H1 (cell line): ENCODE data around the gene COL5A1. TPM values are rescaled to one million over a fixed set of nuclear protein-coding genes. Genes with fewer than 3 reads are reported as not detected.

Source experiments
- CTCF ChIA-PET: fragments of 300-600 bp; sonication (Branson Sonifier 250); formaldehyde crosslinking; loops from one replicate; lab custom pipeline; 2021; ENCODE audit not compliant: partially characterized antibody; lab: Charles Lee
- POLR2A ChIA-PET: fragments of 300-600 bp; sonication (Branson Sonifier 250); formaldehyde crosslinking; loops from one replicate; lab custom pipeline; 2021; ENCODE audit warnings: inconsistent platforms; ENCODE audit not compliant: partially characterized antibody; lab: Charles Lee
- DNase-seq, 2 experiments: peaks; one replicate each; pipeline versions ENCODE4 v3.0.0 to v3.0.0-alpha.2; 2010 to 2022; ENCODE audit warnings: low spot score in 2 of 2, low read depth in 1 of 2, mixed read lengths in 1 of 2
- FAIRE-seq: peaks from 2 replicates; lab custom pipeline; 2011; peaks lifted over from hg19 to GRCh38; lab: Jason Lieb, UNC
- H2AFZ ChIP-seq: 2 replicates; pipeline ENCODE4 v1.8.1; 2012; ENCODE audit warnings: low read length, inconsistent platforms
- H2AK5ac ChIP-seq: 2 replicates; pipeline ENCODE4 v1.6.1; 2013; ENCODE audit warnings: low read depth, low read length
- H2BK120ac ChIP-seq: replicated peaks from 2 replicates; pipeline ENCODE3; 2013; ENCODE audit warnings: low read depth, low read length, inconsistent platforms
- H2BK12ac ChIP-seq: 2 replicates; pipeline ENCODE4 v1.6.1; 2013; ENCODE audit warnings: low read depth, low read length
- H2BK15ac ChIP-seq: 2 replicates; pipeline ENCODE4 v1.6.1; 2013; ENCODE audit warnings: low read length
- H2BK20ac ChIP-seq: 2 replicates; pipeline ENCODE4 v1.6.1; 2013; ENCODE audit warnings: low read length
- H2BK5ac ChIP-seq: 2 replicates; pipeline ENCODE4 v1.6.1; 2013; ENCODE audit warnings: low read depth, low read length
- H3K14ac ChIP-seq: 2 replicates; pipeline ENCODE4 v1.6.1; 2013; ENCODE audit warnings: inconsistent platforms; ENCODE audit not compliant: insufficient read length
- H3K18ac ChIP-seq: 2 replicates; pipeline ENCODE4 v1.6.1; 2013; ENCODE audit warnings: low read length; ENCODE audit errors: extremely low read depth
- H3K23ac ChIP-seq: 2 replicates; pipeline ENCODE4 v1.6.1; 2013; ENCODE audit warnings: inconsistent platforms; ENCODE audit not compliant: insufficient read length
- H3K23me2 ChIP-seq: 2 replicates; pipeline ENCODE4 v1.6.1; 2013; ENCODE audit warnings: low read depth, low read length
- H3K27ac ChIP-seq: 2 replicates; pipeline ENCODE4 v1.6.1; 2011; ENCODE audit warnings: low read depth, low read length, inconsistent platforms
- H3K27me3 ChIP-seq, 4 experiments: replicated peaks in 1 of 4; 1 replicate in 1 of 4; 2 replicates in 3 of 4; pipeline versions ENCODE4 v1.6.1 to v1.8.1; 2011 to 2013; ENCODE audit warnings: low read length in 3 of 4, mild to moderate bottlenecking in 3 of 4, inconsistent platforms in 2 of 4, mixed read lengths in 2 of 4, moderate library complexity in 1 of 4; ENCODE audit not compliant: control insufficient read depth in 3 of 4, insufficient read depth in 3 of 4; ENCODE audit errors: extremely low read depth in 1 of 4
- H3K36me3 ChIP-seq, 4 experiments: 2 replicates each; pipeline versions ENCODE4 v1.6.1 to v1.8.1; 2011 to 2013; ENCODE audit warnings: mild to moderate bottlenecking in 4 of 4, low read length in 3 of 4, moderate library complexity in 2 of 4, control low read depth in 1 of 4, inconsistent platforms in 1 of 4; ENCODE audit not compliant: insufficient read depth in 4 of 4, control insufficient read depth in 2 of 4
- H3K4ac ChIP-seq: replicated peaks from 2 replicates; pipeline ENCODE3; 2013; ENCODE audit warnings: low read length, low read depth, mixed read lengths, inconsistent platforms; ENCODE audit not compliant: insufficient read length
- H3K4me1 ChIP-seq, 4 experiments: replicated peaks in 1 of 4; 1 replicate in 1 of 4; 2 replicates in 3 of 4; pipeline versions ENCODE4 v1.6.1 to v1.8.1; 2011 to 2013; ENCODE audit warnings: low read length in 3 of 4, inconsistent platforms in 2 of 4, mixed read lengths in 1 of 4; ENCODE audit not compliant: insufficient read depth in 4 of 4, control insufficient read depth in 3 of 4
- H3K4me2 ChIP-seq, 2 experiments: 2 replicates each; pipeline versions ENCODE4 v1.6.1 to v1.8.1; 2011 to 2013; ENCODE audit warnings: low read depth in 2 of 2, low read length in 2 of 2, control low read depth in 1 of 2, inconsistent platforms in 1 of 2, mild to moderate bottlenecking in 1 of 2; ENCODE audit not compliant: insufficient read depth in 1 of 2
- H3K4me3 ChIP-seq, 4 experiments: fragments of 200-600, 300-600 bp in 1 of 4; sonication (generic), shearing (Covaris generic), sonication (Bioruptor Twin) in 1 of 4; 2 replicates each; pipeline versions ENCODE4 v1.5.1 to v1.8.1; 2011 to 2016; ENCODE audit warnings: low read length in 4 of 4, low read depth in 3 of 4, control low read depth in 2 of 4, inconsistent platforms in 2 of 4, mild to moderate bottlenecking in 2 of 4, mixed read lengths in 1 of 4, moderate library complexity in 1 of 4; ENCODE audit not compliant: insufficient read depth in 2 of 4; ENCODE audit errors: extremely low read depth in 1 of 4
- H3K56ac ChIP-seq: replicated peaks from 2 replicates; pipeline ENCODE3; 2013; ENCODE audit warnings: low read depth, mild to moderate bottlenecking, mixed read lengths, low read length, inconsistent platforms; ENCODE audit not compliant: insufficient read length
- H3K79me1 ChIP-seq: 2 replicates; pipeline ENCODE4 v1.6.1; 2013; ENCODE audit warnings: low read depth, low read length, control low read depth
- H3K79me2 ChIP-seq, 2 experiments: 2 replicates each; pipeline versions ENCODE4 v1.6.1 to v1.8.1; 2012 to 2013; ENCODE audit warnings: low read length in 2 of 2, mild to moderate bottlenecking in 2 of 2, inconsistent platforms in 1 of 2; ENCODE audit not compliant: insufficient read depth in 2 of 2, control insufficient read depth in 1 of 2
- H3K9ac ChIP-seq, 4 experiments: replicated peaks in 1 of 4; 1 replicate in 1 of 4; 2 replicates in 3 of 4; pipeline versions ENCODE4 v1.6.1 to v1.8.1; 2011 to 2013; ENCODE audit warnings: low read depth in 3 of 4, low read length in 3 of 4, control low read depth in 2 of 4, mild to moderate bottlenecking in 2 of 4, moderate library complexity in 2 of 4, inconsistent platforms in 1 of 4; ENCODE audit errors: extremely low read depth in 1 of 4
- H3K9me3 ChIP-seq, 2 experiments: 2 replicates each; pipeline versions ENCODE4 v1.6.1 to v1.8.1; 2012 to 2013; ENCODE audit warnings: mild to moderate bottlenecking in 2 of 2, moderate library complexity in 2 of 2, control low read depth in 1 of 2, inconsistent platforms in 1 of 2, low read depth in 1 of 2, low read length in 1 of 2, mixed read lengths in 1 of 2; ENCODE audit not compliant: insufficient read depth in 2 of 2
- H4K20me1 ChIP-seq, 2 experiments: replicated peaks in 1 of 2; 2 replicates each; pipeline versions ENCODE3 to v1.8.1; 2011 to 2013; ENCODE audit warnings: inconsistent platforms in 2 of 2, low read length in 2 of 2, mild to moderate bottlenecking in 1 of 2; ENCODE audit not compliant: insufficient read depth in 2 of 2, control insufficient read depth in 1 of 2
- H4K5ac ChIP-seq: 2 replicates; pipeline ENCODE4 v1.6.1; 2013; ENCODE audit warnings: low read length, low read depth, mixed read lengths, inconsistent platforms; ENCODE audit not compliant: insufficient read length
- H4K8ac ChIP-seq: 2 replicates; pipeline ENCODE4 v1.8.0; 2013; ENCODE audit warnings: mild to moderate bottlenecking, moderate library complexity, low read length, inconsistent platforms; ENCODE audit not compliant: insufficient read depth; ENCODE audit errors: extremely low read depth
- H4K91ac ChIP-seq: replicated peaks from 2 replicates; pipeline ENCODE3; 2013; ENCODE audit warnings: low read length, mixed read lengths, inconsistent platforms; ENCODE audit not compliant: insufficient read length
- E2F6 ChIP-seq: IDR thresholded peaks from 2 replicates; pipeline ENCODE4 v1.6.1; 2012; ENCODE audit warnings: inconsistent platforms
- JUND ChIP-seq: IDR thresholded peaks from 2 replicates; pipeline ENCODE4 v1.6.1; 2011; ENCODE audit warnings: mild to moderate bottlenecking, improper control_type of control experiment, low read length
- KDM4A ChIP-seq: IDR thresholded peaks from one replicate; pipeline ENCODE4 v1.7.1; 2012; ENCODE audit warnings: low read depth, mild to moderate bottlenecking, moderate library complexity, low read length, inconsistent platforms; ENCODE audit not compliant: severe bottlenecking
- POLR2AphosphoS5 ChIP-seq: IDR thresholded peaks from 2 replicates; pipeline ENCODE4 v1.6.1; 2011; ENCODE audit warnings: low read depth, low read length
- TAF1 ChIP-seq: IDR thresholded peaks from 2 replicates; pipeline ENCODE4 v1.6.1; 2011; ENCODE audit warnings: mild to moderate bottlenecking, low read depth, low read length
- TEAD4 ChIP-seq: IDR thresholded peaks from 2 replicates; pipeline ENCODE4 v1.6.1; 2012; ENCODE audit warnings: low read depth, low read length, inconsistent platforms, mixed read lengths
- YY1 ChIP-seq: IDR thresholded peaks from 2 replicates; pipeline ENCODE4 v1.6.1; 2011; ENCODE audit warnings: low read depth, mild to moderate bottlenecking, low read length
- WGBS, 2 experiments: shearing (Covaris generic) in 1 of 2; methylation state at CpG; one replicate each; pipeline versions ENCODE4 v1.1.6 to v1.1.7; 2013 to 2015; ENCODE audit warnings: low lambda C conversion rate in 2 of 2, mixed read lengths in 2 of 2, inconsistent platforms in 1 of 2, low coverage in 1 of 2, missing lambda C conversion rate in 1 of 2; ENCODE audit not compliant: insufficient replicate concordance in 2 of 2, insufficient coverage in 1 of 2, insufficient read length in 1 of 2; ENCODE audit errors: extremely low coverage in 1 of 2, missing lambda C conversion rate in 1 of 2; 5-methylcytosine and 5-hydroxymethylcytosine counted together
- polyA plus RNA-seq, 7 experiments: library from polyadenylated mRNA; depleted of rRNA in 3 of 7; stranded (reverse) in 5 of 7; unstranded in 2 of 7; fragments of >200 nt in 5 of 7; fragments of 200-250 nt in 2 of 7; gene quantifications; 1 replicate in 5 of 7; 2 replicates in 1 of 7; 4 replicates in 1 of 7; pipeline versions ENCODE4 v1.2.1 to v1.2.3, GENCODE V29; 2011 to 2013; ENCODE audit warnings: missing spikeins in 2 of 7, mixed read lengths in 2 of 7
- total RNA-seq: library from RNA; stranded (reverse); fragmentation: NEBNext Ultra II Directional; extraction: Animal tissue kit (Norgen Biotek cat#: 25700); gene quantifications from 2 replicates; pipeline ENCODE4 v1.2.1, GENCODE V29; 2021
- TF ChIP-seq, protein P1 (sequence below), 3 experiments: IDR thresholded peaks; 1 replicate in 2 of 3; 2 replicates in 1 of 3; pipeline versions ENCODE4 v1.5.1 to v1.6.1; 2011; ENCODE audit warnings: low read length in 3 of 3, mild to moderate bottlenecking in 3 of 3, inconsistent platforms in 2 of 3, low read depth in 1 of 3, moderate library complexity in 1 of 3; ENCODE audit not compliant: insufficient read depth in 1 of 3; ENCODE audit errors: control extremely low read depth in 1 of 3

COL5A1 gene
- total and polyA plus RNA-seq, 2 of the 8 experiments (the other 6 are each of a cell fraction or from before 2014, with no cell fraction given) = 3.8 to 12.0 TPM

DNA sequence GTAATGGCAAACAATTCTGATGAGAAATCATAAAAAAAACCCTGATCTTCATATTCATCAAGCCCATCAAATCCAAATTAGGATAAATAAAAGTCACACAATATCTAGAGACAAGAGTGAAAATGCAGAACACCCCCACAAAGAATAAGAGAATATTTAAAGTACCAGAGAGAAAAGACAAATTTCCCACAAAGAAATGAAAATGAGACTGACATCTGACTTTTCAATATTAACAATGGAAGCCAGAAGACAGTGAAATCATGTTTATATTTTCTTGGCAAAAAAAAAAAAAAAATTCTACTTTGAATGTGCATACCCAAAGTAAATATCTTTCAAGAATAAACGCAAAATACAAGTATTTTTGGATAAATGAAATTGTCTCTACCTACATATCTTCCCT is 28.9 kb upstream of the COL5A1 start:
- Histone ChIP-seq H3K56ac (no peak overlapping the region), H3K79me2 (no peaks in the 10 kb centered on the region), H4K5ac (no peak overlapping the region), H2BK5ac (no peak overlapping the region), H4K91ac (no peak overlapping the region), H3K18ac (no peak overlapping the region), H2AFZ (no peak overlapping the region), H3K4me1 (no peaks in the 10 kb centered on the region), H3K14ac (no peak overlapping the region), H2BK120ac (no peak overlapping the region), H3K79me1 (no peaks in the 10 kb centered on the region), H3K4me2 (no peak overlapping the region), H3K9ac (no peak overlapping the region), H3K27ac (no peak overlapping the region), H2BK20ac (no peak overlapping the region), H4K20me1 (no peaks in the 10 kb centered on the region), H3K23me2 (no peaks in the 10 kb centered on the region), H3K23ac (no peak overlapping the region), H3K4ac (no peak overlapping the region), H2BK12ac (no peak overlapping the region), H2AK5ac (no peak overlapping the region), H2BK15ac (no peak overlapping the region), H3K9me3 (peaks cover 3 to 19% of the 10 kb centered on the region in 2 experiments; a peak in 3 of 4 replicates), H4K8ac (no peak overlapping the region), H3K4me3 (no peak overlapping the region), H3K36me3 (no peaks in the 10 kb centered on the region; a peak in 1 of 8 replicates), H3K27me3 (no peaks in the 10 kb centered on the region)
- WGBS, 2 experiments = 80% methylated on average over 1 of the region's 1 CpG; no CpG with 5 or more reads in 1 of the 2 experiments
- DNase-seq (no peak), FAIRE-seq (no peak)
- ChIA-PET CTCF (no interaction called here), POLR2A (no interaction called here)
- TF ChIP-seq KDM4A = no peak
- TF ChIP-seq TEAD4 = no peak
- no peak for TF ChIP-seq YY1
- TF ChIP-seq JUND = no peak
- TF ChIP-seq POLR2AphosphoS5 = no peak
- no peak for TF ChIP-seq E2F6
- TF ChIP-seq TAF1 = no peak
- TF ChIP-seq, protein P1, sequence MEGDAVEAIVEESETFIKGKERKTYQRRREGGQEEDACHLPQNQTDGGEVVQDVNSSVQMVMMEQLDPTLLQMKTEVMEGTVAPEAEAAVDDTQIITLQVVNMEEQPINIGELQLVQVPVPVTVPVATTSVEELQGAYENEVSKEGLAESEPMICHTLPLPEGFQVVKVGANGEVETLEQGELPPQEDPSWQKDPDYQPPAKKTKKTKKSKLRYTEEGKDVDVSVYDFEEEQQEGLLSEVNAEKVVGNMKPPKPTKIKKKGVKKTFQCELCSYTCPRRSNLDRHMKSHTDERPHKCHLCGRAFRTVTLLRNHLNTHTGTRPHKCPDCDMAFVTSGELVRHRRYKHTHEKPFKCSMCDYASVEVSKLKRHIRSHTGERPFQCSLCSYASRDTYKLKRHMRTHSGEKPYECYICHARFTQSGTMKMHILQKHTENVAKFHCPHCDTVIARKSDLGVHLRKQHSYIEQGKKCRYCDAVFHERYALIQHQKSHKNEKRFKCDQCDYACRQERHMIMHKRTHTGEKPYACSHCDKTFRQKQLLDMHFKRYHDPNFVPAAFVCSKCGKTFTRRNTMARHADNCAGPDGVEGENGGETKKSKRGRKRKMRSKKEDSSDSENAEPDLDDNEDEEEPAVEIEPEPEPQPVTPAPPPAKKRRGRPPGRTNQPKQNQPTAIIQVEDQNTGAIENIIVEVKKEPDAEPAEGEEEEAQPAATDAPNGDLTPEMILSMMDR (IDR thresholded peaks at IDR 0.05; ENCODE audit: control extremely low read depth in 1 of 3, insufficient read depth in 1 of 3, low read depth in 1 of 3, low read length in 3 of 3) = no peak
